HEK293 (cell line): Measurements from ENCODE around the gene KLHL30.
A peak's percentile ranks its signal among the peaks of the same experiment; 100 is the strongest.

ENCODE experiments used
- CTCF ChIA-PET: fragments of 350-600 bp; formaldehyde crosslinking; extraction: SDS; loops from one replicate; lab custom pipeline; 2021; ENCODE audit warnings: antibody characterized with exemption; lab: Yijun Ruan, JAX
- POLR2A ChIA-PET: fragments of 300-600 bp; formaldehyde crosslinking; extraction: SDS; loops from one replicate; lab custom pipeline; 2020; ENCODE audit warnings: antibody characterized with exemption, inconsistent platforms; lab: Yijun Ruan, JAX
- H3K27ac ChIP-seq: fragments of 200-500 bp; sonication (Bioruptor generic); 2 replicates; pipeline ENCODE4 v1.5.1; 2014; ENCODE audit warnings: low read depth, low read length, control low read depth, inconsistent platforms; ENCODE audit errors: extremely low read depth
- H3K36me3 ChIP-seq, 2 experiments: fragments of 200-500 bp in 1 of 2; sonication (Bioruptor generic) in 1 of 2; 1 replicate in 1 of 2; 2 replicates in 1 of 2; pipeline ENCODE4 v1.5.1; 2014 to 2017; ENCODE audit warnings: inconsistent platforms in 2 of 2, low read length in 2 of 2; ENCODE audit not compliant: control insufficient read depth in 2 of 2, insufficient read depth in 1 of 2
- H3K4me1 ChIP-seq: fragments of 200-500 bp; sonication (Bioruptor generic); 2 replicates; pipeline ENCODE4 v1.5.1; 2014; ENCODE audit warnings: mild to moderate bottlenecking, low read length, inconsistent platforms; ENCODE audit not compliant: control insufficient read depth, insufficient read depth
- H3K4me3 ChIP-seq: 2 replicates; pipeline ENCODE4 v1.5.1; 2011; ENCODE audit warnings: low read depth, mild to moderate bottlenecking, control low read depth, low read length, moderate library complexity
- H3K9me3 ChIP-seq: fragments of 200-500 bp; sonication (Bioruptor generic); 2 replicates; pipeline ENCODE4 v1.5.1; 2014; ENCODE audit warnings: low read depth, low read length, inconsistent platforms; ENCODE audit not compliant: control insufficient read depth, insufficient read depth
- BCL11B ChIP-seq: fragments of 450-650 bp; formaldehyde crosslinking; IDR thresholded peaks from 2 replicates; pipeline ENCODE4 v1.5.1; 2016; ENCODE audit warnings: low read depth, missing biosample characterization, missing genetic modification characterization
- EGR2 ChIP-seq: fragments of 450-650 bp; formaldehyde crosslinking; IDR thresholded peaks from 2 replicates; pipeline ENCODE4 v1.5.1; 2016; ENCODE audit warnings: low read depth, missing biosample characterization, missing genetic modification characterization
- GLIS2 ChIP-seq: fragments of 450-650 bp; formaldehyde crosslinking; IDR thresholded peaks from 2 replicates; pipeline ENCODE4 v1.5.1; 2016; ENCODE audit warnings: missing biosample characterization, missing genetic modification characterization
- PRDM2 ChIP-seq: fragments of 450-650 bp; formaldehyde crosslinking; IDR thresholded peaks from 2 replicates; pipeline ENCODE4 v1.5.1; 2016; ENCODE audit warnings: missing biosample characterization, missing genetic modification characterization, borderline replicate concordance
- REST ChIP-seq: fragments of 450-650 bp; formaldehyde crosslinking; IDR thresholded peaks from 2 replicates; pipeline ENCODE4 v1.5.1; 2016; ENCODE audit warnings: missing biosample characterization, missing genetic modification characterization
- TRIM28 ChIP-seq: IDR thresholded peaks from 2 replicates; pipeline ENCODE4 v1.6.1; 2011; ENCODE audit warnings: low read length, control low read depth, borderline replicate concordance
- ZBTB7A ChIP-seq: fragments of 450-650 bp; formaldehyde crosslinking; IDR thresholded peaks from 2 replicates; pipeline ENCODE4 v1.5.1; 2016; ENCODE audit warnings: low read depth, missing biosample characterization, missing genetic modification characterization
- ZFHX2 ChIP-seq: fragments of 450-650 bp; formaldehyde crosslinking; conservative IDR thresholded peaks from 2 replicates; pipeline ENCODE4 v1.5.1; 2016; ENCODE audit warnings: missing biosample characterization, missing genetic modification characterization
- ZIC2 ChIP-seq: fragments of 450-650 bp; formaldehyde crosslinking; IDR thresholded peaks from 2 replicates; pipeline ENCODE4 v1.5.1; 2016; ENCODE audit warnings: missing biosample characterization, missing genetic modification characterization
- ZNF341 ChIP-seq: fragments of 450-650 bp; formaldehyde crosslinking; IDR thresholded peaks from 2 replicates; pipeline ENCODE4; 2016; ENCODE audit warnings: low read depth, missing biosample characterization, missing genetic modification characterization
- ZNF366 ChIP-seq: fragments of 450-650 bp; formaldehyde crosslinking; conservative IDR thresholded peaks from 2 replicates; pipeline ENCODE4 v1.5.1; 2016; ENCODE audit warnings: missing biosample characterization, missing genetic modification characterization
- ZNF610 ChIP-seq: fragments of 450-650 bp; formaldehyde crosslinking; IDR thresholded peaks from 2 replicates; pipeline ENCODE4 v1.5.1; 2016; ENCODE audit warnings: missing biosample characterization, missing genetic modification characterization, borderline replicate concordance
- ZSCAN23 ChIP-seq: fragments of 450-650 bp; formaldehyde crosslinking; IDR thresholded peaks from 2 replicates; pipeline ENCODE4 v1.5.1; 2016; ENCODE audit warnings: missing biosample characterization, missing genetic modification characterization

The KLHL30 gene

GRCh38 chr2:238142382-238143205 is 4.1 kb downstream of the KLHL30 start:
- CTCF ChIA-PET: interaction anchor here (0.6 to 0.7 kb wide), 2 partner anchors 42 to 74 kb away, joined by 3 to 6 read pairs; no protein-coding TSS in a partner anchor
- Histone ChIP-seq H3K9me3 (no peaks in the 10 kb centered on the region), H3K4me3 (no peak overlapping the region), H3K4me1 (no peaks in the 10 kb centered on the region), H3K36me3 (no peaks in the 10 kb centered on the region), H3K27ac (no peak overlapping the region)
- TF ChIP-seq ZFHX2 (tag by site-specific recombination): peak; percentile 80
- TF ChIP-seq ZNF610: no peak
- no peak for TF ChIP-seq BCL11B (tag by site-specific recombination)
- peak; percentile 67 for TF ChIP-seq EGR2 (tag by site-specific recombination)
- TF ChIP-seq GLIS2 (tag by site-specific recombination): peak; percentile 24
- TF ChIP-seq ZNF341 (tag by site-specific recombination): 0 out of 2 replicates have a peak, but pooled peaks have one; percentile 16
- POLR2A ChIA-PET: interaction anchor here (0.5 kb wide), 1 partner anchor 82 kb away, joined by 3 read pairs; the partner anchor contains the start of gene SCLY

- Histone ChIP-seq H3K9me3 (no peaks in the 10 kb centered on the region), H3K4me1 (no peaks in the 10 kb centered on the region), H3K4me3 (no peak overlapping the region), H3K27ac (no peak overlapping the region), H3K36me3 (no peaks in the 10 kb centered on the region)
- peak; percentile 80 for TF ChIP-seq ZNF341 (tag by site-specific recombination)
- TF ChIP-seq ZIC2 (tag by site-specific recombination): no peak
- ChIA-PET CTCF (interaction anchor here (0.6 kb wide), 1 partner anchor 12 kb away, joined by 3 read pairs; no protein-coding TSS in a partner anchor), POLR2A (no interaction called here)
Observed at GRCh38 chr2:238143239-238143951, 4.9 kb downstream of the KLHL30 start.

- Histone ChIP-seq H3K4me3 (no peak overlapping the region), H3K36me3 (no peaks in the 10 kb centered on the region), H3K4me1 (no peaks in the 10 kb centered on the region), H3K27ac (no peak overlapping the region), H3K9me3 (no peaks in the 10 kb centered on the region)
- TF ChIP-seq ZSCAN23 (tag by site-specific recombination) (no peak), TRIM28 (no peak), REST (tag by site-specific recombination) (no peak), ZBTB7A (no peak), ZNF366 (tag by site-specific recombination) (peak; percentile 89), PRDM2 (tag by site-specific recombination) (no peak), ZFHX2 (tag by site-specific recombination) (0 out of 2 replicates have a peak, but pooled peaks have one; percentile 20)
- CTCF ChIA-PET: no interaction called here
- POLR2A ChIA-PET: no interaction called here
Observed at GRCh38 chr2:238144262-238144661, 5.8 kb downstream of the KLHL30 start.
